Stimulated activated CD8-positive, alpha-beta memory T cell treated with anti-CD3 and anti-CD28 coated beads, Interleukin-7, amount 100 ng/mL, for 4 hours (primary cell): ENCODE measurements around the gene SEC22B.
"Not testable (repeated sequence)": the region's sequence is repeated elsewhere in the genome, so short reads cannot be mapped to it uniquely, and the experiment has no call there.

Experiments
- DNase-seq, 2 donors: peaks; one replicate each; pipeline ENCODE4 v3.0.0-alpha.2; 2020; ENCODE audit warnings: low read depth in 2 of 2

Gene SEC22B

DNA sequence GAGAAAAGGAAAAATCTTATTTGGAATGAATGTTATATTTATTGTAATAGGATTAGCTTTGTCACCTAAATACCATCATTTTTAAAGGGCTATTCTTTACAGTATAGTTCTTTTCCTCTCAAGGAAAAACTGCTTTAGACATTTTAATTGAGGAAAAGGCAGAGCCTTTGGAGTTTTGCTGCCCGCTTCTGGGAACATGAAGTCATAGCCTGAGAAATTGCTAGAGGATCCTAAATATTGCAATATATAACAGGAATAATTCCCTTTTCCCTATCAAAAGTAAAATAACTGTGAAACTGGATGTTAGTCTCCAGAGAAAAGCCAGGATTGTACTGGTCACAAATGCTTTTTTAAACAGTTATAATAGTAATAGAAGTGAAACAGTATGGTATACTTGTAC, 30.5 kb downstream of the SEC22B start:
- DNase-seq = not testable (repeated sequence)

- not testable (repeated sequence) for DNase-seq
Observed at GRCh38 chr1:120144626-120145025, 31.7 kb downstream of the SEC22B start.

DNA sequence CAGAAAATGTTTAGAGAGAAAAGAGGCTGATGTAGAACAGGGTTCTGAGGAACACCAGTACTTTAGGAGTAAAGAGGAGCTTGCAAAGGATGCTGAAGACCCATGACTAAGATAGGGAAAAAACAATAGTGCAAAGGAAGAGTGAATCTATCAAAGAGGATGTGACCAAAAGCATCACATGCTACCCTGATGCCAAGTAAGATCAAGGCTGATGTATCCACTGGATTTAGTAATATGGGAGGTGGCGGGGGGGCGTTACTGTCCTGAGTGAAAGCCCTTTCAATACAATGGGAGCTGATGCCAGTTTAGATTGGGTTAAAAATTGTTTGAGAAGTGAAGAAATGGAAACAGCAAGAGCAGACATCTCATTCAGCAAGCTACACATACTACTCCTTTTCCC, 32.2 kb downstream of the SEC22B start:
- DNase-seq = not testable (repeated sequence)

- not testable (repeated sequence) for DNase-seq
Observed at GRCh38 chr1:120143334-120143733, 33.0 kb downstream of the SEC22B start.

GRCh38 chr1:120142512-120143263, 33.6 kb downstream of the SEC22B start:
- peak; percentile 39 to 47 for DNase-seq

DNA sequence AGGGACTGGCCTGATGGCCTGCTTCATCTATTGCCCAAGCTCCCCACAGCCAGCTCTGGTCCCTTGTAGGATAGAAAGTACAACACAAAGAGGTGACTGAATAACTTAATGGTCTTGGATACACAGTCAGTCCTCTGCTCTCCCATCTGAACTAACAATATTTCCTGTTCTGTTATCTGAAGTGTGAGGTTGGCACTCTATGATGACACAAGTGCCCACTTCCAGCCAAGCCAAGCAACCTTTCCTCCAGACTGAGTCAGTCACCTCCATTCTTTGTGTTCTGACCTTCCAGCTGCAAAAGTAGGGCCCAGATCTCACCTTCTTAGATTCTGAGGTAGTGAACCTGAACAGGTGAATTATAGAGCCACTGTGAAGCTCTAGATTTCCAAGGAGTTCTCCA, 34.5 kb downstream of the SEC22B start:
- DNase-seq = not testable (repeated sequence)

DNA sequence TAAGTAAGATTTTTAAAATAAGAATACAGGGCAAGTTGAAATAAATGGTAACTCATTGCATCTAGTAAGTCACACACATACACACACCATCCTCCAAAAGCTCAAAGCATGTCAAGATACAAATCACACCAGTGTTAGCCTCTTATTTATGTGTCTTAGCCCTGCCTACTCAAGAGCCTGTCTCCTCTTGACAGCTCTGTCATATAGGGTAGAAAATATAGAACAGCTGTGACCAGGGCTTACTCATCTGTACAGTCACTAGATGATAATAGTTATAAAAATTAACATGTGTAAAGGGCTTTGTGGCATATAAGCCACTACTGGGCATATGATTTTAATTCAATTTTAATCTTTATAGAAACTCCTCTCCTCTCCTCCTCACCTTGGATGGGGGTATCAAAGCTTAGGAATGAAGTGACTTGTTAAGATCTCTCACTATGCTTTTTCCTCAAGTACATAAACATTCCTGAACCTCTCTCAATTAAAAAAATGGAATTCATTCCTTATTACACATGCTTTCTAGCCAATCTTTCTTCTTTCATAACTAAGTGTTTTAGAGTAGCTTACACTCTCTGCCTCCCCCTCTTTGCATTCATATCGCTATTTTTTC, 35.6 kb downstream of the SEC22B start:
- DNase-seq = not testable (repeated sequence)

DNA sequence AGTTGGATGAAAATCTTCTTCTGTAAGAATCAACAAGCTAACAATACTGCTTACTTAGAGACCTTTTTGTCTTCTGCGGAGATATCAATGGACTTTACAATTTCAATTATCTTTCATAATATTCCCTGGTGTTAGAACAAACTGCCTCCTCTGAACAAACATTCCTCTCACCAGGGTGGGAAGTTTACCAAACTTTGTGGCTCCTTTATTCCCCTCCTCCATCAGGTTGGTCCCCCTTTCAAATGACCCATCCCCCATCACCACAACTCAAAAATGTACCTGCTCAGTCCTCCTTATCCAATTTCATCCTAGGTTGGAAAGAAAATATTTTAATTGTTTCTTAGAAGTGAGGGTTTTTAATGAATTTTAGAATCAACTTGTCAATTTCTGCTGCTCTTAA, 40.2 kb downstream of the SEC22B start:
- DNase-seq = not testable (repeated sequence)

- DNase-seq = not testable (repeated sequence)
Observed at GRCh38 chr1:120133928-120134325, 42.4 kb downstream of the SEC22B start.

DNA sequence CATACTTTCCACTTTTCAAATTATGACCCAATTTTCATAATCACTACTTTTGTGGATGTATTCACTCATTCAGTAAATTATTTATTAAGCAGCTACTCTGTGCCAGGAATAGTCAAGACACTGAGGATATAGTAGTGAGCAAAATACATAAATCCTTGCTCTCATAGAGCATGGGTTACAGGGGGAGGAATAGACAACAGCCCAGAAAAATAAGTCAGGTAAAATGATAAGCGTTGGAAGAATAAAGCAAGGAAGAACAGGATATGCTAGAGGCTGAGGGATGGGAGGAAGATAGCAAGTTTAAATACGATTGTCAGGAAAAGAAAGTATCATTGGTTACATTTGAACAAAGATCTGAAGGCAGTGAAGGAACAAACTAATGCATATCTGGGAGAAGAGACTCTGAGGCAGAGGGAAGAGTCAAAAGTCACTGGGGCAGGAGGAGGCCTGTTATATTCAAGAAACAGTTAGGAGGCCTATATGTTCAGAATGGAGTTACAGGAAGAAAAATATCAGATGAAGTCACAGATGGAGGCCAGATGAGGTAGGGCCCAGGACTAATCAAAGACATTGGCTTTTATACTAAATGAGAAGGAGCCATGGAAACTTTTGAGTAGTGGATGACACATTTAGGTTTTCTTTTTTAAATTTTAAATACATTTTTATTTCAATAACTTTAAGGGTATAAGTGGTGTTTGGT, 42.9 kb downstream of the SEC22B start:
- no peak for DNase-seq

- DNase-seq = not testable (repeated sequence)
Observed at GRCh38 chr1:120132406-120132763, 43.9 kb downstream of the SEC22B start.

DNA sequence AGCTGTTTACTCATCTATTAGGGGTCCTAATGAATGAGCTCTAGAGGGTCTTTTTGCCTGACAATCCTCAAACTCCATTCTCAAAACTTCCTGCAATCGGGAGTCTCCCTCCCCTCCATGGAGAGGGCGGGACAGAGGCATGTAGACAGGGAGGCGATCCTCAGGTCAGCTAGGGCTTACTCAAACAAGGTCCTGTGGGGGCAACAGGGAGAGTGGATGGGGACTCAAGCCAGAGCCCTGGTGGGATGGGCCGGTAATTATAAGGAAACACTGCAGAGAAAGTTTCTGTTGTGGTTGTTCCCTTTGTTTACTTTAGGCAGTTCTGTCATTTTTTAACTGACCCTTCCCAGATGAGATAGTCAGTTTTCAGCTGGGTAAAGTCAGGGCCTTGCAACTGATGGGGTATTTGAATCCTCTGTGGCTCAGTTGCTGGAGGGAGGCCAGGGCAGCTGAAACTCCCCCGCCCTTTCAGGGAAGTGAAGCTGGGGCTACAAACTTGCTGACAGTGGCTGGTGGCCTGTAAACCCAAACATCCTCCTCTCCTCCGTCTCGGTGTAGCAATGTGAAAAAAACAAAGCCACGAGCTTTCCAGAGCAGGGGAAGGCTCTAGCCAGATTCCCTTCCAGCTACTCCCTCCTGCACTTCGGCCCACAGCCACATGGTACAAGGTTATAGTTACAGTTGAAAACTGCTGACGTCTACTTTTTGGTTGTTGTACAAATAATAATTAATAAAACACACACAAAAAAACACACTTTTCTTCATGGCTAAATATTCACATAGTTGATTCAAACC, 44.5 kb downstream of the SEC22B start:
- DNase-seq = not testable (repeated sequence)

DNA sequence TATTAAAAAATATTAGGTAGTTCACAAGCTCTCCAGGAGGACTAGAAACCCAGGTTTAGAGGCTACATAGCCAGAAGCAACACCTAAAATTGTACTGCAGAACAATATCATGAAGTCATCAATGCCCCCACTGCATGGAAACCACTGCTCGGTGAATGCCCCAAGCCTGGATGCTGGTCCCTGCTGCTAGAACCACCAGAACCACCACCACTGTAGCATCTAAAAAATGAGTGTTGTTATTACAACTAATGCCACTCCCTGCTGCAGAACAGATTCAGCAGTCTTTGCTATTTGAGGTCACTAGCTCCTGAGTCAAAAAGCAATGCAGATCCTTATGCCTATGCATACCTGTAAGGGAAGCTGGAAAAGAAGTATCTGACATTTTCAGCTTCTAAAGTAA, 48.4 kb downstream of the SEC22B start:
- not testable (repeated sequence) for DNase-seq

DNA sequence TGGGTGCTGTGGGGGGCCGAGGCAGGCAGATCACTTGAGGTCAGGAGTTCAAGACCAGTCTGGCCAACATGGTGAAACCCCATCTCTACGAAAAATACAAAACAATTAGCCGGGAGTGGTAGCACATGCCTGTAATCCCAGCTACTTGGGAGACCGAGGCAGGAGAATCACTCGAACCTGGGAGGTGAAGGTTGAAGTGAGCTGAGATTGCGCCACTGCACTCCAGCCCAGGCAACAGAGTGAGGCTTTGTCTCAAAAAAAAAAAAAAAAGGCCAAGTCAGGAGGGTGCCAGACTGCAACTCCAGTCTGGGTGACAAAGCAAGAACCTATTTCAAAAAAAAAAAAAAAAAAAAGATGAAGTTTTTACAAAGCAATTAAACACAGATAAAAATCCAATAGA, 50.1 kb downstream of the SEC22B start:
- not testable (repeated sequence) for DNase-seq

GRCh38 chr1:120124628-120125027, 51.7 kb downstream of the SEC22B start:
- DNase-seq = not testable (repeated sequence)

- not testable (repeated sequence) for DNase-seq
Observed at GRCh38 chr1:120123813-120124510, 52.4 kb downstream of the SEC22B start.

DNA sequence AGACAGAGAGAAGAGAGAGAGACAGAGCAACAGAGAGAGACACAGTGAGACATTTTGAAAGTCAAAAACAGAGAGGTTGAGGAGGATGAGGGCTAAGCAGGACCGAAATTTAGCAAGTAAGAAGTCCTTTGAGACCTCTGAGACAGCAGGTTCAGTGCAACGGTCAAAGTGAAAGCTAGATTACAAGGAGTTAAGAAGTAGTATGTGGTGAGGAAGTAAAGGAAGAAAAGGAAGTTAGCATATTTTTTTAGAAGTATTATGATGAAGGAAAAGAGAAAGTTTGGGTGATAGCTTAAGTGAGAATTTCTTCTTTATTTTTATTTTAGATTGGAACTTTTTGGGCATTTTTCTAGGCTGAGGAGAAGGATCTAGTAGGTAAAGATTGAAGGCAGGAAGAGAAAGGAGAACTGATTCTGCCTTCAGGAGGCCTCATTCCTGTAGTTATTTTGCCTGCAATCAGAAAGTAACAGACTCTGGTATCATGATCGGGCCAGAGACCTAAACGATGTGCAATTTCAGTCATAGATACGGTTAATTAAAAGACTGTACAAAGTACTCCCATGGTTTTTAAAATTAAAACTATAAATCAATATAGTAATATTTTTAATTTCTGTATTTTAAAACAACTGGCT, 53.9 kb downstream of the SEC22B start:
- DNase-seq = not testable (repeated sequence)

DNA sequence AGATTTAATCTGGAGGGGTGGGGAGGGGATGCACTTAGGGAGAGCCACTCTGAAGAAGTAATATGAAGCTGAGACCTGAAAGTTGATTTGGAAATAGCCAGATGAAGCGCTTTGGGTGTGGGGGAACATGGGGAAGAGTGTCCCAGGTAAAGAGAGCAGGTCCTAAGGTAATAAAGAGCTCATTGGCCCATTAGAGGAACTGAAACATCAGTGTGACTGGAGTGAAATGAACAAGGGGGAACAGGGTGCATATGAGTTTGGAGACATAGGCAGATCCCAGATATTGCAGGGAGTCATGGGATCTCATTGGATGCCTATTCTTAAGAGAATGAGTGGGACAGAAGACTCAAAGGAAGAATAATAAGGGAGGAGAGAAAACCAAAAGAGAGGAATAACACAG, 54.5 kb downstream of the SEC22B start:
- not testable (repeated sequence) for DNase-seq

GRCh38 chr1:120120525-120120924, 55.8 kb downstream of the SEC22B start:
- not testable (repeated sequence) for DNase-seq

GRCh38 chr1:120117371-120118177, 58.7 kb downstream of the SEC22B start:
- not testable (repeated sequence) for DNase-seq
